Breast epithelium (tissue), 3 donors: ENCODE data around the gene MOSMO.

Source experiments
- CTCF ChIP-seq, 3 donors: fragments of 450-650 bp; IDR thresholded peaks; one replicate each; pipeline ENCODE4 v1.5.1; 2016 to 2017; ENCODE audit warnings: antibody characterized with exemption in 3 of 3, mild to moderate bottlenecking in 3 of 3, moderate library complexity in 3 of 3
- POLR2AphosphoS5 ChIP-seq, 3 donors: sonication (generic); formaldehyde crosslinking; IDR thresholded peaks; one replicate each; pipeline ENCODE4 v1.6.1; 2017; ENCODE audit warnings: antibody characterized with exemption in 3 of 3

GRCh38 chr16:22034503-22034902 is 26.6 kb downstream of the MOSMO start:
- no peak for TF ChIP-seq CTCF (IDR thresholded peaks at IDR 0.05)
- TF ChIP-seq POLR2AphosphoS5 (IDR thresholded peaks at IDR 0.05): no peak
